ENCODE data around the gene TMEM242. TPM values are rescaled to one million over a fixed set of nuclear protein-coding genes. Genes with fewer than 3 reads are reported as not detected.

TMEM242 gene
- total and polyA plus RNA-seq, 8 donors: 3.4 to 6.2 (median 4.5) TPM

DNA sequence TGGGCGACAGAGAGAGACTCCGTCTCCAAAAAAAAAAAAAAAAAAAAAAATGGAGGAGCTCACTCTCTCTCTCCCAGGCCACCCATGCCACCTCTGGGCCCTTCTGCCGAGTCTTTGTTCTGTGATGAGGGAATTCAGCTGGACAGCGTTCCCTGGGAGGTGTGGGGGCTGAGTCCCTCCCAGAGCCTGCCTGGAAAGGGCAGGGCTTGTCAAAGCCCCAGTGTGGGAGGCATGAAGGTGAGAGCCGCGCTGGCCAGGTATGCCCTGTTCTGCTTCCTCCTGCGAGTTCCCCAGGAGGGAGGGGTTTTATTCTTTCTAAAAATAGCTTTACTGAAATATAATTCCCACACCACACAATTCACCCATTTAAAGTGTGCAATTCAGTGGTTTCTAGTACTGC lies 69.6 kb downstream of the TMEM242 start:
- TF ChIP-seq, protein P1, sequence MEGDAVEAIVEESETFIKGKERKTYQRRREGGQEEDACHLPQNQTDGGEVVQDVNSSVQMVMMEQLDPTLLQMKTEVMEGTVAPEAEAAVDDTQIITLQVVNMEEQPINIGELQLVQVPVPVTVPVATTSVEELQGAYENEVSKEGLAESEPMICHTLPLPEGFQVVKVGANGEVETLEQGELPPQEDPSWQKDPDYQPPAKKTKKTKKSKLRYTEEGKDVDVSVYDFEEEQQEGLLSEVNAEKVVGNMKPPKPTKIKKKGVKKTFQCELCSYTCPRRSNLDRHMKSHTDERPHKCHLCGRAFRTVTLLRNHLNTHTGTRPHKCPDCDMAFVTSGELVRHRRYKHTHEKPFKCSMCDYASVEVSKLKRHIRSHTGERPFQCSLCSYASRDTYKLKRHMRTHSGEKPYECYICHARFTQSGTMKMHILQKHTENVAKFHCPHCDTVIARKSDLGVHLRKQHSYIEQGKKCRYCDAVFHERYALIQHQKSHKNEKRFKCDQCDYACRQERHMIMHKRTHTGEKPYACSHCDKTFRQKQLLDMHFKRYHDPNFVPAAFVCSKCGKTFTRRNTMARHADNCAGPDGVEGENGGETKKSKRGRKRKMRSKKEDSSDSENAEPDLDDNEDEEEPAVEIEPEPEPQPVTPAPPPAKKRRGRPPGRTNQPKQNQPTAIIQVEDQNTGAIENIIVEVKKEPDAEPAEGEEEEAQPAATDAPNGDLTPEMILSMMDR (IDR thresholded peaks at IDR 0.05): no peak
- FAIRE-seq (no peak), DNase-seq (peak in 2 of 6 donors; percentile 46 to 47), ATAC-seq (peak; percentile 60 to 87 (median 84))
- no peaks in the 10 kb centered on the region for H3K36me3 ChIP-seq
- WGBS, 2 donors: 54 to 61% methylated on average over 5 to 7 of the region's 7 CpGs
- intact Hi-C loops (cut with DNase I): no loop called here
- H3K27me3 ChIP-seq: no peaks in the 10 kb centered on the region
- no peaks in the 10 kb centered on the region for H3K4me1 ChIP-seq
- H3K9me3 ChIP-seq: no peaks in the 10 kb centered on the region
- H3K4me3 ChIP-seq: no peak overlapping the region
- H3K27ac ChIP-seq: peak overlapping the region in 3 of 4 donors; percentile 11 to 51 (median 30)

DNA sequence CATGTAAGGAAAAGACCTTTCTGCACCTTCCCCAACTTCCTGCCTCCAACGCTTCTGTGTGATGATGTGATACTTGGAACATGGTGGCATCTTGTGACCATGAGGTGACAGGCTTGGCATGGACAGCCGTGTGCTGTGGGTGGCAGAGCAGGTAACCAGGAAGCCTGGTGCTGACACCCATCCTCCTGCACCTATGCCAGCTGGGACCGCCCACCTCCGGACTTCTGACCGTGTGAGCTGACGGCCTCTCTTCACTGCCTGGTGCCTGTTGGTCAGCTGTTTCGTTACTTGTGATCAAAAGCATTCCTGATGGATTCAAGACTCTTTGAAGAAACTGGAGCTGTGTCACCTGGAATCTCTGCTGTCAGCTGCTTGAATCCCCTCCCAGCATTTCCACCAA lies 70.3 kb downstream of the TMEM242 start:
- DNase-seq (no peak), FAIRE-seq (no peak)

DNA sequence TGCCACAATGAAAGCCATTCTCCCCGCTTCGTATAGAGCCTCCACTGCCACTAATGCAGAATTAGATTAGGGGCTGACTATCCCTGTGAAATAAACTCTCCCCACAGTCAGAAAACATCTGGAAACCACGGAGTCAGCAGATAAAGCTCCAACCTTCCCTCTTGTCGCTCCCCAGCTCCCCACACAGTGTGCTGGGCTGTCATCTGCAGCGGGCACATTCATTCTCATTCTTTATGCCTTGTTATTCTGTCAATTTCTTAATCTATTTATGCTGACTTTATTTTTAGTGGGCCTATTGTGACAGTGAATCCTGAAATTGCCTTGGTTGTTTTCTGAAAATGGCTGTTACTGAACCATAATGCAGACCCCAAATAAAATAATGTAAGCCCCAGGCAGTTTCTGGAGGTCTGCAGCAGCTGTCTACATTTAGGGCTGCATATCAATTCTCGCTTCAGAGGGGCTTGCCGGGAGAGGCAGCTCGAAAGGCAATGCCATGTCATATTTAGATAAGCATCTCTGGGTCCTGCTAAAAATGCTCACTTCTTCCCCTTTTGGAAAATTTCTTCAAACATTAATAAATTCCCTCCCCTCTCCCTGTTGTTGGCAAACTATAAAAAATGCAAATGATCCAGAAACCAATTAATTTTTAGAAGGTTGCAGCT lies 71.6 kb downstream of the TMEM242 start:
- no peaks in the 10 kb centered on the region for H3K36me3 ChIP-seq
- no peaks in the 10 kb centered on the region for H3K27me3 ChIP-seq
- H3K9me3 ChIP-seq: no peaks in the 10 kb centered on the region
- intact Hi-C loops (cut with DNase I): no loop called here
- TF ChIP-seq, protein P1 (IDR thresholded peaks at IDR 0.05): no peak
- H3K4me1 ChIP-seq: no peaks in the 10 kb centered on the region
- ATAC-seq: no peak
- 84 to 86% methylated on average over 8 of the region's 8 CpGs for WGBS, 2 donors
- no peak overlapping the region for H3K4me3 ChIP-seq
- no peak for FAIRE-seq
- no peak overlapping the region for H3K27ac ChIP-seq
- DNase-seq: no peak

More for the DNA sequence above, 70.3 kb downstream of the TMEM242 start:
- Histone ChIP-seq H3K4me1 (no peaks in the 10 kb centered on the region), H3K27ac (peak overlapping the region in 3 of 4 donors; percentile 11 to 51 (median 30)), H3K36me3 (no peaks in the 10 kb centered on the region), H3K4me3 (no peak overlapping the region), H3K9me3 (no peaks in the 10 kb centered on the region), H3K27me3 (no peaks in the 10 kb centered on the region)
- WGBS, 2 donors: 67 to 77% methylated on average over 7 of the region's 7 CpGs
- TF ChIP-seq, protein P1 (IDR thresholded peaks at IDR 0.05): no peak
- peak in 3 of 4 donors; percentile 71 to 85 (median 81) for ATAC-seq
- intact Hi-C loops (cut with DNase I): no loop called here

DNA sequence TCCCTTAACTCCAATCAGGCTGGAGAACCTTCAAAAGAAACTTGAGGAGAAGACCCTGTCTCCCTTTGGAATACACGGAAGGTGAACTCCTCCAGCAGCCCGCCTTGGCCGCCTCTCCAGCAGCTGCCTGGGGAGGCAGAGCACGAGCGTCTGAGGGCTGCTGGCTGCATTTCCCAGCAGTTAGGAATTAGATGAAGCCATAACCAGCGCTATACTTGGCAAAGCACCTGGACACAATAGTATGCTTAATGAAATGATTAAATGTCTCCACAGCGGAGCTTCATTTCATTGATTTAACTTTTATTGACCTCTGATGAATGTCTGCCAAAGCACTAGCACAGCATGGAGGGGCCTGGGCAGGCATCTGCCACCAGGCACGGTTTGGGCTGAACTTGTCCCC lies 73.5 kb downstream of the TMEM242 start:
- ATAC-seq (no peak), FAIRE-seq (no peak), DNase-seq (peak in 1 of 6 donors; percentile 26)
- no peak overlapping the region for H3K4me3 ChIP-seq
- H3K4me1 ChIP-seq: no peaks in the 10 kb centered on the region
- H3K27me3 ChIP-seq: no peaks in the 10 kb centered on the region
- TF ChIP-seq, protein P1 (IDR thresholded peaks at IDR 0.05): no peak
- 70 to 74% methylated on average over 8 of the region's 8 CpGs for WGBS, 2 donors
- intact Hi-C loops (cut with DNase I): no loop called here
- H3K36me3 ChIP-seq: no peaks in the 10 kb centered on the region
- no peaks in the 10 kb centered on the region for H3K9me3 ChIP-seq
- H3K27ac ChIP-seq: no peak overlapping the region

DNA sequence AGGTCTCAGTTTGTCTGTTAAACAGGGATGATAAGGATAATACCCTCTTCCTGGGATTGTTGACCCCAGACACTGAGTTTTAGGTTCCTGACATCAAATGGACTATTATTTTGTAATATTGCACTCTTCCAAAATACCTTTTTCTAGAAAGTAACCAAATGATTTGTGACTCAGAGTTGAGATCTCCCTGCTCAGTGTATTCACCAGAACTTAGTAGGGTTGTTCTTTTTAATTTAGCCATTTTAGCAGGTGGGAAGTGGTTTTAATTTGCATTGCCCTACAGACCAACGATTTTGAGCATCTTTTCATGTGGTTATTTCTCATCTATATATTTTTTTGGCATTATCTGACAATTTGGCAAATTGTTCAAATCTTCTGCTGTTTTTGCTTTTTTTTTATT lies 75.1 kb downstream of the TMEM242 start:
- DNase-seq (no peak), ATAC-seq (no peak), FAIRE-seq (no peak)
- Histone ChIP-seq H3K27ac (no peak overlapping the region), H3K4me3 (no peak overlapping the region), H3K4me1 (no peaks in the 10 kb centered on the region), H3K36me3 (no peaks in the 10 kb centered on the region), H3K9me3 (no peaks in the 10 kb centered on the region), H3K27me3 (no peaks in the 10 kb centered on the region)
- WGBS, 2 donors: 28 to 59% methylated on average over 1 of the region's 1 CpG
- TF ChIP-seq, protein P1 (IDR thresholded peaks at IDR 0.05): no peak
- intact Hi-C loops (cut with DNase I): no loop called here
